ENCODE results near the gene TSPAN17.

DNA sequence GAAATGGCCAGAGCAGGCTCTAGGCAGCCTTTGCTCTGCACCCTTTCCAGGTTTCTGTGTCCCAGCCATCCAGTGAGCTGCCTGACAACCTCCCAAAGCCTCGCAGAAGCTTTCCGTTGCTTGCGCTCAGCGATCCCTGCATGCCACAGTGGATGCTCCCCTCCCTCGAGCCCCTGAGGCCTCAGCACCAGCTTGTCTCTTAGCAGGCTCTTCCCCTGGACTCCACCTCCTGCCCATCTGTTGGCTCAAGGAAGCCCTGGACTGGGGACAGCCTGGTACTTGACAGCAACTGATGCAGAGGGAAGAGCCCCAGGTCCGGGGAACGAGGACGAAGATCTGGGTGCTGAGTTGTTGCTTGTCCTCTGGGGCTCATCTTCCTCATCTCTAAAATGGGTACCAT is 23.2 kb downstream of the TSPAN17 start:
- TF ChIP-seq SIN3A (IDR thresholded peaks at IDR 0.05; ENCODE audit: low read depth) (no peak), POLR2A (IDR thresholded peaks at IDR 0.05; ENCODE audit: borderline replicate concordance, extremely low read depth, insufficient read depth, insufficient read length) (no peak), EZH2 (IDR thresholded peaks at IDR 0.05) (no peak)
- TF ChIP-seq, protein P1, sequence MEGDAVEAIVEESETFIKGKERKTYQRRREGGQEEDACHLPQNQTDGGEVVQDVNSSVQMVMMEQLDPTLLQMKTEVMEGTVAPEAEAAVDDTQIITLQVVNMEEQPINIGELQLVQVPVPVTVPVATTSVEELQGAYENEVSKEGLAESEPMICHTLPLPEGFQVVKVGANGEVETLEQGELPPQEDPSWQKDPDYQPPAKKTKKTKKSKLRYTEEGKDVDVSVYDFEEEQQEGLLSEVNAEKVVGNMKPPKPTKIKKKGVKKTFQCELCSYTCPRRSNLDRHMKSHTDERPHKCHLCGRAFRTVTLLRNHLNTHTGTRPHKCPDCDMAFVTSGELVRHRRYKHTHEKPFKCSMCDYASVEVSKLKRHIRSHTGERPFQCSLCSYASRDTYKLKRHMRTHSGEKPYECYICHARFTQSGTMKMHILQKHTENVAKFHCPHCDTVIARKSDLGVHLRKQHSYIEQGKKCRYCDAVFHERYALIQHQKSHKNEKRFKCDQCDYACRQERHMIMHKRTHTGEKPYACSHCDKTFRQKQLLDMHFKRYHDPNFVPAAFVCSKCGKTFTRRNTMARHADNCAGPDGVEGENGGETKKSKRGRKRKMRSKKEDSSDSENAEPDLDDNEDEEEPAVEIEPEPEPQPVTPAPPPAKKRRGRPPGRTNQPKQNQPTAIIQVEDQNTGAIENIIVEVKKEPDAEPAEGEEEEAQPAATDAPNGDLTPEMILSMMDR (IDR thresholded peaks at IDR 0.05 in 2 of 3, conservative IDR thresholded peaks at IDR 0.05 in 1 of 3; ENCODE audit: borderline replicate concordance in 1 of 3, insufficient read depth in 1 of 3, low read depth in 2 of 3, low read length in 2 of 3): no peak

Measured in HCT116 (cell line).